BE2C (cell line): ENCODE data around the gene REEP1.

ENCODE experiments used
- DNase-seq: peaks from one replicate; pipeline ENCODE4 v3.0.0-alpha.2; 2020
- H3K27me3 ChIP-seq: fragments of 250-450 bp; sonication (Bioruptor Pico); 2 replicates; pipeline ENCODE4 v1.5.1; 2020; ENCODE audit warnings: mild to moderate bottlenecking
- H3K36me3 ChIP-seq: fragments of 250-450 bp; sonication (Bioruptor Pico); 2 replicates; pipeline ENCODE4 v1.5.1; 2020; ENCODE audit warnings: mild to moderate bottlenecking
- H3K4me1 ChIP-seq: fragments of 250-450 bp; sonication (Bioruptor Pico); 2 replicates; pipeline ENCODE4 v1.5.1; 2020
- H3K4me3 ChIP-seq: 2 replicates; pipeline ENCODE4 v1.5.1; 2011; ENCODE audit warnings: low read depth, low read length
- H3K9me3 ChIP-seq: fragments of 250-450 bp; sonication (Bioruptor Pico); 2 replicates; pipeline ENCODE4 v1.5.1; 2020
- TF ChIP-seq, protein P1 (sequence below): IDR thresholded peaks from 2 replicates; pipeline ENCODE4 v1.5.1; 2012; ENCODE audit warnings: mild to moderate bottlenecking, low read depth, low read length

REEP1 gene

GRCh38 chr2:86195055-86195807 is 142.2 kb downstream of the REEP1 start, which contains the start of gene IMMT:
IMMT (minus strand) TSS chr2:86195462; CDS start chr2:86195382, 80 bp downstream.
- Histone ChIP-seq H3K27me3 (no peaks in the 10 kb centered on the region), H3K4me1 (no peaks in the 10 kb centered on the region), H3K4me3 (peak within 1 kb of the TSS; percentile 83), H3K36me3 (peaks cover 3% of the 10 kb centered on the region), H3K9me3 (no peaks in the 10 kb centered on the region)
- TF ChIP-seq, protein P1, sequence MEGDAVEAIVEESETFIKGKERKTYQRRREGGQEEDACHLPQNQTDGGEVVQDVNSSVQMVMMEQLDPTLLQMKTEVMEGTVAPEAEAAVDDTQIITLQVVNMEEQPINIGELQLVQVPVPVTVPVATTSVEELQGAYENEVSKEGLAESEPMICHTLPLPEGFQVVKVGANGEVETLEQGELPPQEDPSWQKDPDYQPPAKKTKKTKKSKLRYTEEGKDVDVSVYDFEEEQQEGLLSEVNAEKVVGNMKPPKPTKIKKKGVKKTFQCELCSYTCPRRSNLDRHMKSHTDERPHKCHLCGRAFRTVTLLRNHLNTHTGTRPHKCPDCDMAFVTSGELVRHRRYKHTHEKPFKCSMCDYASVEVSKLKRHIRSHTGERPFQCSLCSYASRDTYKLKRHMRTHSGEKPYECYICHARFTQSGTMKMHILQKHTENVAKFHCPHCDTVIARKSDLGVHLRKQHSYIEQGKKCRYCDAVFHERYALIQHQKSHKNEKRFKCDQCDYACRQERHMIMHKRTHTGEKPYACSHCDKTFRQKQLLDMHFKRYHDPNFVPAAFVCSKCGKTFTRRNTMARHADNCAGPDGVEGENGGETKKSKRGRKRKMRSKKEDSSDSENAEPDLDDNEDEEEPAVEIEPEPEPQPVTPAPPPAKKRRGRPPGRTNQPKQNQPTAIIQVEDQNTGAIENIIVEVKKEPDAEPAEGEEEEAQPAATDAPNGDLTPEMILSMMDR: no peak
- DNase-seq: peak; percentile 93

DNA sequence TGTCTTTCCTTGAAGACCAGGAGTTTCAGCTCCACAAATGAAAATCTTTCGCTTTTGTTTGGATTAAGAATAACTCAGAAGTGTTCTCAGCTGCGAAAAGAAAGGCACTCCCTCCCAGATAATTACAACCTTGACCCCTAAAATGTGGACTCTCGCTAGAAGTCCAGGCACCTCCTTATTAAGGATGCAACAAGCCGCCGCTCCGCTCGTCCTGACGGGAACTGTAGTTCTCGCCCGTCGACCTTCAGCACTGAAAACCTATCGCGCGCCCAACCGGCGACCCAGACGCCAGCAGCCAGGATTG is 142.7 kb downstream of the REEP1 start:
- H3K27me3 ChIP-seq: no peaks in the 10 kb centered on the region
- peak overlapping the region; percentile 83 for H3K4me3 ChIP-seq
- no peaks in the 10 kb centered on the region for H3K4me1 ChIP-seq
- H3K9me3 ChIP-seq: no peaks in the 10 kb centered on the region
- peaks cover 8% of the 10 kb centered on the region for H3K36me3 ChIP-seq
- no peak for DNase-seq
- TF ChIP-seq, protein P1: no peak

DNA sequence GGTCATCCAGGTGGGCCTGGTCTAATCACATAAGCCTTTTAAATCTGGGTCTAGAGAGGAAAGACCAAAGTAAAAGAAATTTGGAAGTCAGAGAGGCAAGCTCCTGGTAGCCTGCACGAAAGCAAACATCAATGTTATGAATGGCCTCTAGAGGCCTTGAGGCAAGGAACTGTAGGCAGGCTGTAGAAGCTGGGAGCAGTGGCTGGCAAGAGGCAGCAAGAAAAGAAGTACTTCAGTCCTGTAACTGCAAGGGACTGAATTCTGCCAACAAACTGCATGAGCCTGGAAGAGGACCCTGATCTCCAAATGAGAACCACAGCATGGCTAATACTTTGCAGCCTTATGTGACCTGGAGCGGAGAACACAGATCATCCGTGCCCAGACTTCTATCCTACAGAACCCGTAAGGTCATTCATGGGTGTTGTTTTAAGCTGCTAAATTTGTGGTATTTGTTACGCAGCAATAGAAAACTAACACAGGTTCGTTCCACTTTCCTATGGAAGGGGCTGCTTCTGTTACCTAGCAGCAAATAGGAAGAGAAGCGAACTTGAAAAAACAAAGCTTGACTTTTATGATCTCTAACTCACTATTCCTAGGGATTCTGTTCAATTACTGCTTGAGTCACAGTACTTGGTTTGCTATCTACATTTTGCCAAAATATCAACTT is 143.4 kb downstream of the REEP1 start:
- Histone ChIP-seq H3K4me3 (peak overlapping the region; percentile 83), H3K27me3 (no peaks in the 10 kb centered on the region), H3K9me3 (no peaks in the 10 kb centered on the region), H3K36me3 (peaks cover 8% of the 10 kb centered on the region), H3K4me1 (no peaks in the 10 kb centered on the region)
- DNase-seq: no peak
- TF ChIP-seq, protein P1: no peak

- Histone ChIP-seq H3K4me1 (no peaks in the 10 kb centered on the region; the same call in 1 of the 2 replicates), H3K36me3 (peaks cover 8% of the 10 kb centered on the region; the same call in 1 of the 2 replicates)
- no peak for DNase-seq
Observed at GRCh38 chr2:86189782-86190416, 147.5 kb downstream of the REEP1 start.

DNA sequence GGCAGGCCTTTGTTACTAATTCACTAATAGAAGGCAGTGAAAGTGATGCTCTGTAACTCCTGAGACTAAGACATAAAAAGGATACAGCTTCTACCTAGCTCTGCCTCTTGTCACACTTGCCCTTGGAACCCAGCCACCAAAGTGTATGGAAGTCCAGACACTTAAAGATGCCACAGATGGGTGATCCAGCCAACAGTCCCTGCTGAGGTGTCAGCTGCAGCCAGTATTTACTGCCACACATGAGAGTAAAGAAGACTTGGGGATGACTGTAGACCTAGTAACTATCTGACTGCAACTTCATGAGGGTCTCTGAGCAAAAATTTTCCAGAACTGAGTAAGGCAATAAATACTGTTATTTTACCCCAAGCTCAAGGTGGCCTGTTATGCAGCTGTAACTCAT is 151.0 kb downstream of the REEP1 start:
- no peaks in the 10 kb centered on the region for H3K27me3 ChIP-seq
- H3K9me3 ChIP-seq: no peaks in the 10 kb centered on the region
- H3K4me3 ChIP-seq: no peak overlapping the region
- peaks cover 8% of the 10 kb centered on the region; the same call in 1 of the 2 replicates for H3K36me3 ChIP-seq
- DNase-seq: no peak
- H3K4me1 ChIP-seq: no peaks in the 10 kb centered on the region; the same call in 1 of the 2 replicates
- TF ChIP-seq, protein P1: no peak

More at GRCh38 chr2:86189782-86190416, 147.5 kb downstream of the REEP1 start:
- Histone ChIP-seq H3K9me3 (no peaks in the 10 kb centered on the region), H3K4me3 (no peak overlapping the region), H3K27me3 (no peaks in the 10 kb centered on the region)
- TF ChIP-seq, protein P1: no peak
